ENCODE results near the gene TXNRD2.
"Not testable (repeated sequence)": the region's sequence is repeated elsewhere in the genome, so short reads cannot be mapped to it uniquely, and the experiment has no call there.

TXNRD2 gene

DNA sequence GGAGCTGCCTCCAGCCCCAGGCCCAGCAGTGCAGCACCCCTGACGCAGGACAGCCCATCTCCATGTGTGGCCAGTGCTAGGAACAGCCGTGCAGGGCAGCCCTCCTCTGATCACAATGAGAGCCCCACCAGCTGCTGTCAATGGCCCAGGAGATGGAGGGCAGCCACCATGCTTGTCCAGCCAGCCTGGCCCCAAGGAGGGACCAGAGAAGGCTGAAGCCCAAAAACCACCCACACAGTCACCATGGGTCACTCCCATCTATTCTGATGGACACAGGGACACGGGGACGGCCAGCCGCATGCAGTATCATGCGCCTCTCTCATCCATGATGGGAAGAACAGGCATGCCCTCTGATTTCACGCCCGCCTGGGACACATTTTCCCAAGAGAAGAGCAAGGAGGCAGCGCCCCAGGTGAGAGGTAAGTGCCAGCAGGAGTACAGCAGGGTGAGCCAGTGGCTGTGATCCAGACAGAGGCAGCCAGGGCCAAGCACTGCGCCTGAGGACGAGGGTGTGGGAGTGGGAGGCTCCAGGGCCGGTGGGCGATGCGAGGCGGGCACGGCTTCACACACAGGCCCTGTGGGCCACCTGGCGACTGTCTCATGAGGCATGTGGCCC lies 53.4 kb downstream of the TXNRD2 start:
- DNase-seq (ENCODE audit: low read depth): no peak

DNA sequence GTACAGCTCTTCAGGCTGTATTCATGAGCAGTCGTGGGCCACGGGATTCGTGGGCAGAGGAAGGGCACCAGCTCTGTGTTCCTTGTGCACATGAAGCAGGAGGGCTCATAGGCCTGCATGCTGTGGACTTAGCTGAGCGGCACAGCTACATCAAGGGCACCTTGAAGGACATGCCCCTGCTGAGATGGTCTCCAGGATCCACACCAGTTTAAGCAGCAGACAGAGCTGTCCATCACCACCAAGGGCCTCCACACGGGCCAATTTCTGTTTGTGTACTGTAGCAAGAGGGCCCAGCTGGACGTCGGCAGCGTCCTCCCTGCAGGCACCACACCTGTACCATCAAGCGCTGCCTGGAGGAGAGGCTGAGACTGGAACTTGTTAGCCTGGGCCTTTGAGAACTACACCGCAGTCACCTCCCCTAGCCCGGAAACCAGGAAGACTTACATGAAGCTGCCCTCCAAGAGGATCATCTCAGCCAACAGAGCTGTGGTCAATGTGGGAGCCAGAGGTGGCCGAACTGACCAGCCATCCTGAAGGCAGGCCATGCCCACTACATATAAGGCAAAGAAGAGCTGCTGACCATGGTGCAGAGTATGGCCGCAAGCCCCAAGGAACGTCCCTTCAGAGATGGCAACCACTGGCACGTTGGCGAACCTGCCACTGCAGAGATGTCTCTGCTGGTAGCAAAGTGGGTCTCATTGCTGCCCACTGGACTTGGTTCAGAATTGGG lies 54.2 kb downstream of the TXNRD2 start:
- no peak for DNase-seq (ENCODE audit: low read depth)

DNA sequence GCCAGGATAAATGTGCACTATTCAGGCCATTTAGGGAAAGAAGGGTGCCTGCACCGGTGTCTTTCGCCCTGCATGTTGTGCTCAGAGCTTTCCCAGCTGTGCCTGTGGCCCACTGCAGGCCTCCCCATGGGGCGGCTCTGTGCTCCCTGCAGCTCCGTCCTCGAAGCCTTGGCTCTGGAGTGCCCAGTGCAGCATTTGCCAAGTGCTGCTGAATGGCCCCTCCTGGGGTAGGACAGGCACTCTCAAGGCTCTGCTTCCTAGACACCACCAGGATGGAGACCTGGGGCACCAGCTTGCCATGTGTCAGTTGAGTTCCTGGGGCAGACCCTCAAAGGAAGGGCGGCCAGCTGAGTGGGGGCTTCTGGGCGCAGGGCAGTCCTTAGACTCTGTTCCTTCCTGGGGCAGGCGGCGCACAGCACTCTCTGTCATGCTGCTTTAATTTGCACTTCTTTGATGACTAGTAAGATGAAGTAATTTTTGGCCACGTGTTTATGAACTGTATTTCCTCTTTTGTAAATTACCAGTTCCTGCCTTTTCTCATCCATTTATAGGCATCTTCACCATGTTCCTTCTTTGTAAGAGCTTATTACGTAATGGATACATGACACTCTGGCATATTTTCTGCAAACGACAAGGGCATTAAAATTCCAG lies 54.9 kb downstream of the TXNRD2 start:
- DNase-seq (ENCODE audit: low read depth): peak; percentile 29

DNA sequence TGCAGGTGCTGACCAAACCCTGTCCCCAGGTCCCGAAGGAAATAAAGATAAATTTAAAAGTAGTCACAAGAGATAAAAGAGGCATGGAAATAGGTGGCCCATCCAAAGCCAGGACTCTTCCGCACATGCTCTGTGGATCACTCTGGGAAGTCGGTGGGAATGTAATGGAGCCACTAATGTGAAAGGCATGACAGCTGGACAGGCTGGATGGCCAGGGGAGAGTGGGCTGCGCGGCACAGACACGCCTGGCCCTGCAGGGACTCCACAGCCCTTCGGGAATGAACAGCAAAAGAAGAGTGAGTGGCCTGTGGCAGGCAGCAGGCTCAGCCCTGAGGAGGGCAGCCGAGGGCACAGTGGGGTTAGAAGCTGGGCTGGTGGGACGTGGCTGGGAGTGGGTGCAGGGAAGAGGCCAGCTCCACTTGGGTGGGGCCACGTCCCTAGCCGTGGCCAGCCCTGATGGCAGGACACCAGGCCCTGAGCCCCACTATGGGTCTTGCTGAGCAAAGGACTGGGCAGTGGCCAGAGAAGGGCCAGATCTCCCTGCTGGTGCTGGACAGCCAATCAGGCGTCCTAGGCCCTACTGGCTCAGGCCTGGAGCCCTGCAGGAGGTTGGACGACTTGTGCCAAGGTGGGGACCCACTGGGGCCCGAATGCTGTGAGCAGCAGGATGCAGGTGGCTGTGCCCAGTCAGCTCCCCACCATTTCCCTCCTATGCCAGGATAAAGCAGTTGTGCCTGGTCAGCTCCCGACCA lies 55.6 kb downstream of the TXNRD2 start:
- DNase-seq (ENCODE audit: low read depth): no peak

DNA sequence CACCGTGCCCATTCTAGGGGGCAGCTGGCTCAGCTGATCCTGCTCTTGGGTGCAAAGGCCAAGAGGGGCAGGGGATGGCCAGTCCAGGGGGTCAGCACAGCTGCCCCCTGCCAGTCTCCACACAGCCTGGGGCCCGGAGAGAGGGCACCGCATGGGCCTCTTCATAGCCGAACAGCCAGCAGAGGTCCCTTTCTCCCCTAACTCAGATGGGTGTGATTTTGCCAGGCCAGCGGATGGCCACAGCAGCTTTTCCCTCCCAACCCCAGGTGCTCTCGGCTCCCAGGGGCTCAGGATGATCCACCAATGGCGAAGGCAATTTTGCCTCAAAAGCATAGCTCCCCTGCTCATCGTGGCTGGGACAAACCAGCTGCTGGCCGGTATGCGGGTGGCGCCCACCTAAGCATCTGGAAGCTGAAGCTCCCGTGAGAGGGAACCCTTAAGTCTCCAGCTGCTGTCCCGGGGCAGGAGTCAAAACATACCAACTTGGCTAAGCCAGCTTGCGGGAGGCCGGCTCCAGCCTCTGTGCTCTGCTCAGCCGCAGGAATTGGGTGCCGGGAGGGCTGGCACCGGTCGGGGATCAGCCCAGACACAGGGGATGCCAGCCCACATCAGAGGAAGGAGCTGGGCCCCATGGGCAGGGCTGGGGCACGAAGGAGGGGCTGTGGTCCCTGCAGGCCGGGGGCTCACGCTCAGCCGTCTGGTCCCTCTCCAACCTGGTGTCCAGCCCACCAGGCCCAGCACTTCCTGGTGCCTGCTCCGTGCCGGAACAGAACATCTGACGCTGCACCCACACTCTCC lies 56.5 kb downstream of the TXNRD2 start:
- DNase-seq (ENCODE audit: low read depth): no peak

DNA sequence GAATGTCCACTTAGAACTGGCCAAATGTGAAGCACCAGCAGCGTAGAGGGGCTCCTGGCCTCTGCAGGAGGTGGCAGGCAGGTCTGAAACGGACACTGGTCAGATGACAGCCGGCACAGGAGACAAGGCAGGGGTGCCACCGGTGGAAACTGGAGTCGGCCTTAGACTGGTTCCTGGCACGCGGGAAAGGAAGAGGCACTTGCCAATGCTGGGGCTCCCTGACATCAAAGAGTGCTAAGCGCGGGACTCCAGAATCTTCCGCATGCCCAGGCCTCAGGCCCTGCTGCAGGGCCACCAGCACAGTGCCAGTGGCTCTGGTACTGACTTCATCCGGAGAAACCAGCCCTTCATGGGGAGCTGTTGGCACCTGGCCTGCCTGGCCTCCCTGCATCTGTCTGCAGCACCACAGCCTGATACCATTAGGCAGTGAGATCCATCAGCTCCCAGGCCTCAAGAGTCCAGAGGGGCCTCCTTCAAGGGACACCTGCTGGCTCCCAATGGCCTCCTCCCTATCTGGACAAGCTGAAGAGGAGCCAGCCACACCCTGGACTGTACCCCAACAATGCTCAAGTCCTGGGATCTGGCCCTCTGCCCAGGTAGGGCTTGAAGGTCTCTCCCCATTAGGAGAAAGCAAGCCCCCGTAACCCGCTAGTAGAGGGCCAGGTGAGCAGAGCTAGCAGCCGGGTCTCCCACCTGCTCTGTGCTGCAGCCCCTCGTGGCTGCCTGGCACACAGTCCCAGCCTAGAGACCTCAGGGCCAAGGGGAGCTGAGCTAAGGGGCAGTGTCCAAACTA lies 57.3 kb downstream of the TXNRD2 start:
- DNase-seq (ENCODE audit: low read depth): no peak

DNA sequence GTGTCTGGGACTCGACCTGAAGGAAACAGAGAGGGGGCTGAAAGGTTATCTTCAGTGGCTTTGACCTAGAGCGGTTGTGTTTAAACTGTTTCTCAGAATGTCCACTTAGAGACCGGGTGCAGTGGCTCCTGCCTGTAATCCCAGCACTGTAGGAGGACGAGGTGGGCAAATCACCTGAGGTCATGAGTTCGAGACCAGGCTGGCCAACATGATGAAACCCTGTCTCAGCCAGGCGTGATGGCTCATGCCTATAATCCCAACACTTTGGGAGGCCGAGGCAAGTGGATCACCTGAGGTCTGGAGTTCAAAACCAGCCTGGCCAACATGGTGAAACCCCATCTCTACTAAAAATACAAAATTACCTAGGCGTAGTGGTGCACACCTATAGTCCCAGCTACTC lies 58.2 kb downstream of the TXNRD2 start:
- not testable (repeated sequence) for DNase-seq (ENCODE audit: low read depth)

DNA sequence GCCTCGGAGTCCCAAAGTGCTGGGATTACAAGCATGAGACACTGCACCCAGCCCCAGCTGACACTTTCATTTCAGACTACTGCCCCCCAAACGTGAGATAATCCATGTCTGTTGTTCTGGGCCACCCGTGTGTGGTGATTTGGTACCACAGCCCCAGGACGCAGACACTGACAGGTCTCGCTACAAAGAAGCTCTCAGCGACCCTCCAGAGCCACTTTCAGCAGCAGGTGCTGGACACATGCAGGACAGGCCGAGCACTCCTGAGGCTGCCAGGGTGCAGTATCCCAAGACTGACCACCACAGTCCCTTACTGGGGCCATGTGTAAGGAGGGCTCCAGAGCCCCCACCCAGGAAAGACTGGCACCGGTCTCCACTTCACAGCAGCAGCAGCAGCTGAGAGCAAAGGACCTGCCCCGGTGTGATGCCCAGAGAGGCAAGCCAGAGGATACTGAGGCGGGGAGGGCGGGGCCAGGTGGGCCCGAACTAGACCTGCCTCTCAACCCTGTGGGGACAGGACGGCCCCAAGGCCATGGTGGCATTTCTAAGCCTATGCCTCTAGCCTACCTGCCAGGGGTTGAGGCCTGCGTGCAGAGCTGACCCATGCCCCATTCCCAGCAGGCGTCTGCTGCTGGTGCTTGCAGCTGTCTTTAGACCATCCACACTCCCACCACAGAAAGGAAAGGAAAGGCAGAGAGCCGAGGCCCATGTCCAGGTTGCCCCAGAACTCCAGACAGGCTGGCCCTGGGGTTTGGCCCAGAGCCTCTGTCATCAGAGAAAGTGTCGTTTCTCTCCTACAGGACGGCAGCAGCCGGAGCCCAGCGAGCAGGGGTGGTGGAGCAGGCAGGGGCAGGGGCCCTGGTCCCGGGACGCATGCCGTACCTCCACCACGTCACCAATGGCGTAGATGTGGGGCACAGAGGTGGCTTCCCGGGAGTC lies 58.9 kb downstream of the TXNRD2 start:
- no peak for DNase-seq (ENCODE audit: low read depth)

DNA sequence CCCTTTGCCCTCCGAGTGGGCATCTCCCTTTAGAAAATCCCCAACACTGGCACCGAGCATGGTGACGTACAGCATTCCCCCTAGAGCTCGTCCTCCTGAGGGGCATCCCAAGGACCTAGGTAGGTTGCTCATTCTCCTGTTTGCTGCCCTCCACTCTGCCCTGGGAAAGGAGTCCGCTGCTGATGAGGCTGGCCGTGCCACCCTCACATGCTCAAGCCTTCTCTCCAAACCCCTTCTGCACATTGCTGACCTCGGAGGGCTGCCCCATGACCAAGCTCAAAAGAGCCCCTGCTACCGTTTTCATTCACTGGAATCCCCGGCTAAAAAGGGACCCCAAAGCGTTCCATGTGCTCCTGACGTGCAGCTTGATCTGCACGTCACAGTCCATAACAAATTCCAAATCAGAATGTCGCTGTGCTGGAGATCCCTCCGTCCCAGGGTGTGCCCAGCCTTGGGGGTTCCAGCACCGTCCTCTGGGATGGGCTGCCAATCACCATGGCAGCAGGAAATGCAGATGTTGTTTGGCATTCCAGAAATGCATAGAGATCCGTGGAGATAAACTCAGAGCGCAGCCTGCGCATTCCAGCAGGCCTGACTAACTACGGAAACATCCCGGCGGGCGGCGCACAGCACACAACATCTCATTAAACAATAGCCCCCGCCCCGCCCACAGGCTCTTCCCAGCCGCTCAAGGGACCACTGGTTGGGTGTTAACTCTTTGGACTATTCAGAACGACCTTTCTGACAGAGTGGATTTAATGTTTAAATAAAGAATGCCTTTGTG lies 60.6 kb downstream of the TXNRD2 start:
- DNase-seq (ENCODE audit: low read depth): no peak

DNA sequence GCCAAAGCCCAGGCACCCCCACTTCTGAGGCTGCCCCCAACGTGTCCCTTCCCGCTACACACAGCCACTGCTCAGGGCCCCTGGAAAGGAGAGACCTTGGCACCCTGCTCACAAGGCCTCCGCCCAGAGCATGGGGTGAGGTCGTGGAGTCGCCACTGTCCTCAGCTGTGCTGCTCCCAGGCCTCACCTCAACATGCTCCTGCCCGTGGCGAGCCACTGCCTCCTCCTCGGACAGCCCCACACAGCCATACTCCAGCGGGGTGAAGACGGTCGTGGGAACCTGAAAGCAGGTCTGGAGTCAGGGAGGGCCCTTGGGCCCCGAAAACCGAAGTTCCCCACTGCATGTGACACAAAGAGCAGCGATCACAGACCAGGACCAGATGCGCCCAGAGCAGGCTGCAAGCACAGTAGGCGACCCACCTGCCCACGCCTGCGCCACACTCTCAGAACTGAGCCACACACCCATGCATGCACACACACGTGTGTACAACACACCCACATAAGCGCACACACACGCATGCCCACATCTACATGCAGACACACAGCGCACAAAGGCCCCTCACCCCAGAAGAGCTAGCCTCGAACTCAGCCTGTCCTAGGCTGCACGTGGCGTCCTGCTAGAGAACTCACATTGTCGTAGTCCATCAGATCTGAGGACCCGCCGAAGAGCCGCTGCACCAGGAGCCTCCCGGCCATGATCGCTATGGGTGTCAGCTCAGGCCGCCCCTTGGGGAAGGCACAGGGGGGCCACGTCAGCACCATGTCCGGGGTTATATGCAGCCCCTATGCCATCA lies 61.4 kb downstream of the TXNRD2 start:
- DNase-seq (ENCODE audit: low read depth): no peak

DNA sequence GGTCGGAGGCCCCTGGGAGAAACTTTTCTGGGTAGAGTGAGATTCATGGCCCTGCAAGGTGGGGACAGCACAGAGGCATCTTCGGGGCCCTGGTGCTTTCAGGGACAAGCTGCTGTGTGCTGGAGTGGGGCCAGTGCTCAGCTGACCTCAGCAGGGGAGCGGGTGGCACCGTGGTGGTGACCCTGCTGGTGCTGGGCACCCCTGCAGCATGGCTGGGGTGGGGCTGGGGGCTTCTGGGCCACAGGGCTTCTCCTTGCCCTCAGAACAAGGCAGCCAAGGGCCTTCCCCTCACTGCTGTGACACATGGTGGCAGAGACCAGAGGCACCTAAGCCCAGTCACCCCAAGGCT lies 62.0 kb downstream of the TXNRD2 start:
- DNase-seq (ENCODE audit: low read depth): no peak

DNA sequence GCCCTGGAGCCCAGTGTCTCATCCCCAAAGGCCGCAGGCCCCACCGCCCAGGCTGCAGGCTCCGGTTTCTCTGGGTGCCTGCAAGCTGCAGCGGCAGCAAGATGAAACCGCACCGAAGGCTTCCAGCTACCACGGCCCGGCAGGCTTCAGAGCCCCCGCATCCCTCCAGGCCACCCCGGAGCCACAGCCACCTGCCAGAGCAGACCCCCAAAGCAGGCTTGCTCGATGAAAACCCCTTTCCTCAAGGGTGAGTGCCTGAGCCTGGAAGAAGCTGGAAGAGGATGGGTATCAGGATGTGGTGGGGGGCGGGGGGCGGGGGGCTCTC lies 62.4 kb downstream of the TXNRD2 start:
- no peak for DNase-seq (ENCODE audit: low read depth)

DNA sequence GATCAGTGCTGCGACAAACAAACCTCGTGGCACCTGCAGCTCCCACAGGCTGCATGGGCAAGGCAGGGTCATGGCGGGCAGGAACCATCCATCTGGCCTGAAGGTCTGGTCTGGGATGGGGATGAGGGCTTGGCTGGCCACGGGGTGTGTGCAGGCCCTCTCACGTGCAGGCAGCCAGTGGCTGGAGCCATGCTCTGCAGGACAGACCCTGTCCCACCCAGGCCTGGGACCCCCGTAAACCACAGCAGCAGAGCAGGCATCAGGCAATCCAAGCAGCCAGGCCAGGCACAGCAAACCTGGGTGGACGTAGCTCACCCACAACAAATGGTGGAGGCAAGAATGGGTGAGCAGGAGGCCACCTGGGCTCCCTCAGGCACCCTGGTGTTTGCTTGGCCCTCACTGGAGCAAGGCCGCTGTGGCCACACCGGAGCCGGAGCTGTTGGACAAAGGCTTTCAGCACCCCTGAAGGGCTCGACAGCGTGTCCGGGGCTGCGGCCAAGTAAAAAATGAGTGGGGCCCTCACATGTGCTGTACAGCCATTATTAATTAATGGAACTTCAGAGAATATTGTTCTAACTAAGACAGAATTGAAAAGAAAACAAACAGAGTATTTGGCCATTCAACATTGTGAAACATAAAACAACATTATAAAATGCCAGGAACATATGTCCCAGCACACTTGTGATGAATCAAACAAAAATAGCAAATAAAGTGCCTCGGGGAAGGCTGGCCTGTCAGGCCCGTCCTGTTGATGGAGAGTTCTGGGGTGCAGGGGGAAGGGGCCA lies 63.0 kb downstream of the TXNRD2 start:
- no peak for DNase-seq (ENCODE audit: low read depth)

DNA sequence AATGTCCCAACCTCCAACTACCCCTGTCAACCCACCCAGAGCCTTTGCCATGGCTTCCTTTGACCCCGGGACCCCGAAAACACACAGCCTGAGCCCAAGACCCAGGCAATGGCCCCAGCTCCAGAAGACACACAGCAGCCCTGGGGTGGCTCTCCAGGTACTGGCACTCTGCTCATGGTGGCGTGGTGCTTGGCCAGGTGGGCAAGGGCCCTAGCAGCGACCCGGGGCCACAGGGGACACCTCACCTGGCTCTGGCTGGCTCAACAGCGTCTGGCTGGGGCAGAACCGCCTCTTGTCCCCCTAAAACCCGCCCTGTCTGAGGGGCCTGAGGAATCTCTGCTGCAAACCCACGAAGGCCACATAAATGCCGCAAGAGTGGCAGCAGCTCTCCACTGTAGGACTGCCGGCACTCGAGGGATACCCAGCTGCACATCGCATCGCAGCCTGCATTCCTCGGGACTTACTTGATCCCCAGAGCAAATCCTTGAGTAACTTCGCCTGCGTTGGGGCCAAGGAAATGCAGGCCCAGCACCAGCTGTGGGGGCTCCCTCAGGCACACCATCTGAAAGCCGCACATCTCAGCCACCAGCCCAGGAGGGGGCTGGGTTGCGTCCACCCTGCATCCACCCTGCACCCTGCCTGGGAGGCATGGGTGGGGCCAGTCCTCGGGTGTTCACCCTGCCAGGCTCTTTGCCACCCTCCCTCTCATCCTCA lies 63.8 kb downstream of the TXNRD2 start:
- no peak for DNase-seq (ENCODE audit: low read depth)

DNA sequence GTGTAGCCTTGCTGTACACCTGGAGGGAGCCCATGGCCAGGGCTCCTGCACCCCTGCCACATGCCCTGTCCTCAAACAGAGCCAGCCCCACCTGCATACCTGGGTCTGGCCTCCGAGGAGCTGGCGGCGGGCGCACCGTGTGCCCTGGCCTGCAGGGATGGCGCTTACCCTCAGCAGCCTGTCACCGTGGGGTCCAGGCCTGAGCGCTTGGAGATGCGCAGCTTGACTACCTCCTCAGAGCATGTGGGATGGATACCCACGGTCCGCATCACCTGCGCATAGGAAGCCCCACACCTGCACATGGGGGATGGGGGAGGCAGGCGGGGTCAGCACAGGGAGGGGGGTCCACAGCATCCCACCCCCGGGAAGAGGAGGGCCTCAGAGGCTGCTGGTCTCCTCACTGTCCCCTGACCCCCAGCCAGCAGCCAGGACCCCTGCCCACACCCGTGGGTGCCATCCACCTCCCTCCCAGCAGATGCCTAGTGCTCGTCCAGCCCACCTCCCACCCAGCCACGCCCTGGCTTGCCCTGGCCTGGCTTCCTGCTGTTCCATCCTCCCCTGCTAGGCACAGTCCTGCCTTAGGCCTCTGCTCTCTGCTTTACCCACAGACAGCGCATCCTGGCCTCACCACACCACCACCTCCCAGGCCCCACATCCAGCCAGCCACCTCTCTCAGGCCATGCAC lies 64.5 kb downstream of the TXNRD2 start:
- no peak for DNase-seq (ENCODE audit: low read depth)

DNA sequence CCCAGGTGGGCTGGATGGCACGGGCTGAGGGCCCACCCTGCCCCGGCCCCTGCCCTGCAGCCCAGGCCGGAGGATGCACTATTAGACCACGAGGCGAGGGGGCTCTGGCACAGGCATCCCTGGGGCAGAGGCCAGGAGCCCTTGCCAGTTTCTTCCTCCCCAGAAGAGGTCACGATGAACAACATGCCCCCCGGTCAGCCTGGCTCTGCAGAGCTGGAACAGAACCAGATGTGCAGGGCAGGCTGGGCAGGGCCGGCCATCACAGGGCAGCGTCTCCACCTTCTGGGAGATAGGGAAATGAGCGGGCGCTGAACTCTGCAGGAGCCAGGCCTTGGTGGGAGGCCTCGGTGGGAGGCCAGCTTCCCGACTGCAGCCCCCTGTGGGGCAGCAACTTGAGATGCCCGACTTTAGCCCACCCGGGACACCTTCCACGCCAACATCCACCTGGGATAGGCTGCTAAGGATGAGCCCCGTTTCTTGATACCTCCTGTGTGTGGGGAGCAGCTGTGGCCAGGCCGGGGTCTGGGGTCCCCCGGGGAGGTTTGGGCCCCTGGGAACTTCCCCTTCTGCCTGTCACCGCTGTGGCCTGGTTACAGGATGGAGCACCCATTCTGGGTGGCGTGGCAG lies 65.2 kb downstream of the TXNRD2 start:
- no peak for DNase-seq (ENCODE audit: low read depth)
